ENCODE data around the gene RASSF1. TPM values are rescaled to one million over a fixed set of nuclear protein-coding genes. Genes with fewer than 3 reads are reported as not detected.

The RASSF1 gene
- total RNA-seq, 1 experiment from 2014 or later: 14.7 TPM

DNA sequence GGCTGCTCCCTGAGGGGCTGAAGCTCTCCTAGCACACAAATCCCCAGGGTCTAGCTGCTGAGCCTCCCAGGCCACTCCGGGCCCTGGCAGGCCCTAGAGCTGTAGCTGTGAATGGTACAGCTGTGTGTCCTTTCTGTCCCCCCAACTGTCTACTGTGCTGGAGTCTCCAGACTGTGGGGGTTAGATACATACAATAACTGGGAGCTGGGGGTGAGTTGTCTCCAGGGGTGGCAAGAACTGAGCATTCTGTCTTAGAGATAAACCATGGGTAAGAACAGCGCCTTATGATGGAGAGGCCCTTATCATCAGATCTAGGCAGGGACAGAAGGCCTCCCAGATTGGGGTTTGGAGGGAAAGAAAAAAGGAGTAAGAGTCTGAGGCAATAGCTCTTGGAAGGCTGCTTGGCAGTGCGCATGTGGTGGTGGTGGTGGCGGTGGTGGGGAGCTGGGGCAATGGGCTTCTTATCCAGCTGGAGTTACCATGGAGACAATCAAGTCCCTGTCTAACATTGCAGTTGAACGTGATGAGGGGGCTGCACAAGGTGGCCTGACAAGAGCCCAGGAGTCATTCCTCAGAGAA lies 13.6 kb upstream of the RASSF1 start:
- H3K4me3 Mint-ChIP-seq (ENCODE audit: low read depth, unreplicated experiment): no peak overlapping the region
- peaks cover 39% of the 10 kb centered on the region for H3K36me3 Mint-ChIP-seq (ENCODE audit: insufficient read depth, unreplicated experiment)

DNA sequence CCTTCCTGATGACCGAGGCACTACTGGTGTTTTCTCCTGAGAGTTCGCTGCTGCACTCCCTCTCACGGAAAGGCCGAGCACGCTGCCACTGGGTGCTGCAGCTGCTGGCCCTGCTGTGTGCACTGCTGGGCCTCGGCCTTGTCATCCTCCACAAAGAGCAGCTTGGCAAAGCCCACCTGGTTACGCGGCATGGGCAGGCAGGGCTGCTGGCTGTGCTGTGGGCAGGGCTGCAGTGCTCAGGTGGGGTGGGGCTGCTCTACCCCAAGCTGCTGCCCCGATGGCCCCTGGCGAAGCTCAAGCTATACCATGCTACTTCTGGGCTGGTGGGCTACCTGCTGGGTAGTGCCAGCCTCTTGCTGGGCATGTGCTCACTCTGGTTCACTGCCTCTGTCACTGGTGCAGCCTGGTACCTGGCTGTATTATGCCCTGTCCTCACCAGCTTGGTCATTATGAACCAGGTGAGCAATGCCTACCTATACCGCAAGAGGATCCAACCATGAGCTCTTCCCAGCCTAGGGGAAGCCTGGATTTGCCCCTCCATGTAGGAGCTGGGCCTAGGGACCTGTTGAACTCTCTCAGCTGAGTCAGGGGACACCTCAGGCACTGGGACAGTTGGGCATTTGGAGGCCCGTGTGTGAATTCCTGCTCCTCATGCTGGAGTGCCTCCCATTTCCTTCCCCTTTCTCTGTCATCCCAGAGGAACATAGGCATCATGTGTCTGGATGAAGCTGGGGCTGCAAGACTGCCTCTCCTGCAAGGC lies 12.8 kb upstream of the RASSF1 start:
- intact Hi-C loops (cut with micrococcal nuclease; ENCODE audit: unreplicated experiment): no loop called here
- Mint-ChIP-seq H3K4me3 (ENCODE audit: low read depth, unreplicated experiment) (no peak overlapping the region), H3K36me3 (ENCODE audit: insufficient read depth, unreplicated experiment) (peaks cover 31% of the 10 kb centered on the region), H3K4me1 (ENCODE audit: low read depth, unreplicated experiment) (peaks cover 16% of the 10 kb centered on the region), H3K27ac (ENCODE audit: unreplicated experiment) (no peak overlapping the region), H3K9me3 (ENCODE audit: low read depth, unreplicated experiment) (no peaks in the 10 kb centered on the region), H3K27me3 (ENCODE audit: unreplicated experiment) (no peaks in the 10 kb centered on the region)
- CTCF ChIA-PET: interaction anchor here (0.7 to 1.6 kb wide), 3 partner anchors 10 to 115 kb away, joined by 4 to 5 read pairs (median 4); no protein-coding TSS in a partner anchor
- no peak for DNase-seq
- TF ChIP-seq, protein P1, sequence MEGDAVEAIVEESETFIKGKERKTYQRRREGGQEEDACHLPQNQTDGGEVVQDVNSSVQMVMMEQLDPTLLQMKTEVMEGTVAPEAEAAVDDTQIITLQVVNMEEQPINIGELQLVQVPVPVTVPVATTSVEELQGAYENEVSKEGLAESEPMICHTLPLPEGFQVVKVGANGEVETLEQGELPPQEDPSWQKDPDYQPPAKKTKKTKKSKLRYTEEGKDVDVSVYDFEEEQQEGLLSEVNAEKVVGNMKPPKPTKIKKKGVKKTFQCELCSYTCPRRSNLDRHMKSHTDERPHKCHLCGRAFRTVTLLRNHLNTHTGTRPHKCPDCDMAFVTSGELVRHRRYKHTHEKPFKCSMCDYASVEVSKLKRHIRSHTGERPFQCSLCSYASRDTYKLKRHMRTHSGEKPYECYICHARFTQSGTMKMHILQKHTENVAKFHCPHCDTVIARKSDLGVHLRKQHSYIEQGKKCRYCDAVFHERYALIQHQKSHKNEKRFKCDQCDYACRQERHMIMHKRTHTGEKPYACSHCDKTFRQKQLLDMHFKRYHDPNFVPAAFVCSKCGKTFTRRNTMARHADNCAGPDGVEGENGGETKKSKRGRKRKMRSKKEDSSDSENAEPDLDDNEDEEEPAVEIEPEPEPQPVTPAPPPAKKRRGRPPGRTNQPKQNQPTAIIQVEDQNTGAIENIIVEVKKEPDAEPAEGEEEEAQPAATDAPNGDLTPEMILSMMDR (IDR thresholded peaks at IDR 0.05; ENCODE audit: unreplicated experiment): no peak
- no TSS peak for BruUV-seq (replicated peaks)

More for the DNA sequence above, 13.6 kb upstream of the RASSF1 start:
- BruUV-seq (replicated peaks): no TSS peak
- no peak overlapping the region for H3K27ac Mint-ChIP-seq (ENCODE audit: unreplicated experiment)
- no peak for DNase-seq
- no peaks in the 10 kb centered on the region for H3K9me3 Mint-ChIP-seq (ENCODE audit: low read depth, unreplicated experiment)
- TF ChIP-seq, protein P1 (IDR thresholded peaks at IDR 0.05; ENCODE audit: unreplicated experiment): no peak
- peaks cover 19% of the 10 kb centered on the region for H3K4me1 Mint-ChIP-seq (ENCODE audit: low read depth, unreplicated experiment)
- no peaks in the 10 kb centered on the region for H3K27me3 Mint-ChIP-seq (ENCODE audit: unreplicated experiment)
- intact Hi-C loops (cut with micrococcal nuclease; ENCODE audit: unreplicated experiment): no loop called here
- CTCF ChIA-PET: no interaction called here

DNA sequence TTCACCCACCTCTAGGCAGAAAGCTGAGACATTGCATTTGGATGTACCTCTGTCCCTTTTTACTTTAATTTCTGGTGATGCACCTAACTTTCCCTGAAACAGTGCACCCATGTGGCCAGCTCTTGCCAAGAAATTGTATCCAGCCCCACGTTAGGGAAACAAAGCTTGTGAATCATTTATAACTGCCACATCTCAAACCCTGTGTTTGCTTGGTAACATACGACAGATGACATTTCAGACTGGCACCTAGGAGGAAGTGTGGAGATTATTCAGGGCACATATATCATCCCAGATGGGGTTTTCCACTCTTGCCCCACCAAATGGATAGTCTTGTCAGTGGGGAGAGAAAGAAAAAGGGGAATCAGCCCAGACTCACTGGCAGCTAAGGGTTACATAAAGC lies 12.1 kb upstream of the RASSF1 start:
- no TSS peak for BruUV-seq (replicated peaks)
- CTCF ChIA-PET: interaction anchor here (0.7 to 1.6 kb wide), 4 partner anchors 11 to 124 kb away, joined by 3 to 5 read pairs (median 4); no protein-coding TSS in a partner anchor
- DNase-seq: no peak
- Mint-ChIP-seq H3K4me1 (ENCODE audit: low read depth, unreplicated experiment) (peaks cover 10% of the 10 kb centered on the region), H3K36me3 (ENCODE audit: insufficient read depth, unreplicated experiment) (peaks cover 24% of the 10 kb centered on the region), H3K4me3 (ENCODE audit: low read depth, unreplicated experiment) (no peak overlapping the region), H3K27ac (ENCODE audit: unreplicated experiment) (no peak overlapping the region), H3K9me3 (ENCODE audit: low read depth, unreplicated experiment) (no peaks in the 10 kb centered on the region), H3K27me3 (ENCODE audit: unreplicated experiment) (no peaks in the 10 kb centered on the region)
- TF ChIP-seq, protein P1 (IDR thresholded peaks at IDR 0.05; ENCODE audit: unreplicated experiment): no peak
- intact Hi-C loops (cut with micrococcal nuclease; ENCODE audit: unreplicated experiment): no loop called here

DNA sequence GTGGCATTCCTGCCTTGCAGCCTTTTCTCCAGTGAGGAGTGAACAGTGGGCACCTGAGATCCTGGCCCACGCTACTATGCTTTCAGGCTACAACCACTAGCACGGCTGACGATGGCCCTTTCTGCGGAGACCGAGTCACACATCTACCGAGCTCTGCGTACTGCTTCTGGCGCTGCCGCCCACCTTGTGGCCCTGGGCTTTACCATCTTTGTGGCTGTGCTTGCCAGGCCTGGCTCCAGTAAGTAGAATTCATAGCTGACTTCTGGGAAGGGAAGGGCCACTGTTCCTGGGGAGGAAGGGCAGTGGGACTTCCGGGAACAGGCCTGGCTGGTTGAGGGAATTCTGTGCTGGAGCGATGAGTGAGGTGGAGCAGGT lies 10.7 kb upstream of the RASSF1 start:
- no TSS peak for BruUV-seq (replicated peaks)
- TF ChIP-seq, protein P1 (IDR thresholded peaks at IDR 0.05; ENCODE audit: unreplicated experiment): no peak
- peak overlapping the region; percentile 84 for H3K4me3 Mint-ChIP-seq (ENCODE audit: low read depth, unreplicated experiment)
- H3K27me3 Mint-ChIP-seq (ENCODE audit: unreplicated experiment): no peaks in the 10 kb centered on the region
- no peaks in the 10 kb centered on the region for H3K9me3 Mint-ChIP-seq (ENCODE audit: low read depth, unreplicated experiment)
- intact Hi-C loops (cut with micrococcal nuclease; ENCODE audit: unreplicated experiment): no loop called here
- no peak for DNase-seq
- peak overlapping the region; percentile 13 for H3K27ac Mint-ChIP-seq (ENCODE audit: unreplicated experiment)
- CTCF ChIA-PET: interaction anchor here (2.8 kb wide), 1 partner anchor 13 kb away, joined by 15 read pairs; no protein-coding TSS in a partner anchor
- peaks cover 23% of the 10 kb centered on the region for H3K36me3 Mint-ChIP-seq (ENCODE audit: insufficient read depth, unreplicated experiment)
- peaks cover 10% of the 10 kb centered on the region for H3K4me1 Mint-ChIP-seq (ENCODE audit: low read depth, unreplicated experiment)
